Liver (tissue), 3 donors: Measurements from ENCODE around the gene LYSMD3.

Experiments
- CTCF ChIP-seq: fragments of 150-350 bp; IDR thresholded peaks from 2 replicates; pipeline ENCODE4 v1.5.1; 2017; ENCODE audit warnings: improper control_type of control experiment, low read depth, low read length; ENCODE audit not compliant: missing input control
- JUND ChIP-seq, 2 donors: IDR thresholded peaks; 2 replicates each; pipeline ENCODE4 v1.6.1; 2016; ENCODE audit warnings: antibody characterized with exemption in 2 of 2
- donor health status: healthy.
- donor health status: healthy.

- TF ChIP-seq CTCF (no peak), JUND (IDR thresholded peaks at IDR 0.05) (no peak)
Measured at GRCh38 chr5:90503596-90503995, 25.8 kb downstream of the LYSMD3 start.
